Activated CD8-positive, alpha-beta memory T cell treated with anti-CD3 and anti-CD28 coated beads, Interleukin-2, amount 10 ng/mL, durations not matched to agents 7 days and 5 days (primary cell): Measurements from ENCODE around the gene ARHGEF6. TPM values are rescaled to one million over a fixed set of nuclear protein-coding genes. Genes with fewer than 3 reads are reported as not detected.
"Not testable (repeated sequence)": the region's sequence is repeated elsewhere in the genome, so short reads cannot be mapped to it uniquely, and the experiment has no call there.

Source experiments
- ATAC-seq: fragments of 150-1000 bp; cut with Tn5 transposase; one replicate; pipeline ENCODE4 v1.10.0; 2021; ENCODE audit warnings: moderate library complexity
- CTCF ChIA-PET: fragments of 350-600 bp; sonication (Branson Sonifier 250); formaldehyde crosslinking; loops from one replicate; lab custom pipeline; 2021; ENCODE audit warnings: antibody characterized with exemption; lab: Charles Lee
- DNase-seq: peaks from one replicate; pipeline ENCODE4 v3.0.0-alpha.2; 2020
- H3K27ac Mint-ChIP-seq: one replicate; pipeline ENCODE4 v1.8.0; 2021; ENCODE audit warnings: mild to moderate bottlenecking, mixed read lengths
- H3K27me3 Mint-ChIP-seq: one replicate; pipeline ENCODE4 v1.8.0; 2021; ENCODE audit warnings: mixed read lengths
- H3K36me3 Mint-ChIP-seq: one replicate; pipeline ENCODE4 v1.8.0; 2021; ENCODE audit warnings: mild to moderate bottlenecking, mixed read lengths
- H3K4me1 Mint-ChIP-seq: one replicate; pipeline ENCODE4 v1.8.0; 2021; ENCODE audit warnings: mixed read lengths
- H3K4me3 Mint-ChIP-seq: one replicate; pipeline ENCODE4 v1.8.0; 2021; ENCODE audit warnings: mild to moderate bottlenecking, moderate library complexity, mixed read lengths
- H3K9me3 Mint-ChIP-seq: one replicate; pipeline ENCODE4 v1.8.0; 2022; ENCODE audit warnings: low read depth, mixed read lengths
- total RNA-seq, 2 experiments: library from RNA; stranded (reverse); gene quantifications; one replicate each; pipeline ENCODE4 v1.2.3, GENCODE V29; 2021

The ARHGEF6 gene
- total RNA-seq, 2 experiments from 2014 or later = 108 to 126 TPM

GRCh38 chrX:136806891-136807410 is 26.2 kb upstream of the ARHGEF6 start:
- Mint-ChIP-seq H3K27me3 (no peaks in the 10 kb centered on the region), H3K4me3 (no peak overlapping the region), H3K9me3 (no peaks in the 10 kb centered on the region), H3K4me1 (peaks cover 23% of the 10 kb centered on the region), H3K36me3 (peaks cover 12% of the 10 kb centered on the region), H3K27ac (no peak overlapping the region)
- no peak for ATAC-seq
- DNase-seq = no peak
- CTCF ChIA-PET = no interaction called here

DNA sequence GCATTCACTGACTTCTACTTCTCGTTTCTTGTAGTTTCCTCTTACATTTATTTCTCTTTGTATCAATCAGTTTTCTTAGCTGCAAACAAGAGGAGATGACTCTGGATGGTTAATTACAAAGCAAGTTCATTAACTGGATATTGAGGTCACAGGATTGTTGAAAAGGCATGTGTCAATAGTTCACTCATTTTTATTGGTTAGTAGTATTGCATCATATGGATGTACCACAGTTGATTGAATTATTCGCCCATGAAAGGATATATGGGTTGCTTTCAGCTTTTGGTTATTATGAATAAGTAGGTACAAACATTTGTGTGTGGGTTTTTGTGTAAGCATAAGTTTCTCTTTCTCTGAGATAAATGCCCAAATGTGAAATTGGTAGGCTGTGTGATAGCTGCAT is 21.8 kb upstream of the ARHGEF6 start:
- Mint-ChIP-seq H3K36me3 (peaks cover 12% of the 10 kb centered on the region), H3K27ac (no peak overlapping the region), H3K4me1 (peaks cover 16% of the 10 kb centered on the region), H3K4me3 (no peak overlapping the region), H3K27me3 (no peaks in the 10 kb centered on the region), H3K9me3 (no peaks in the 10 kb centered on the region)
- ATAC-seq (no peak), DNase-seq (no peak)
- CTCF ChIA-PET = no interaction called here

DNA sequence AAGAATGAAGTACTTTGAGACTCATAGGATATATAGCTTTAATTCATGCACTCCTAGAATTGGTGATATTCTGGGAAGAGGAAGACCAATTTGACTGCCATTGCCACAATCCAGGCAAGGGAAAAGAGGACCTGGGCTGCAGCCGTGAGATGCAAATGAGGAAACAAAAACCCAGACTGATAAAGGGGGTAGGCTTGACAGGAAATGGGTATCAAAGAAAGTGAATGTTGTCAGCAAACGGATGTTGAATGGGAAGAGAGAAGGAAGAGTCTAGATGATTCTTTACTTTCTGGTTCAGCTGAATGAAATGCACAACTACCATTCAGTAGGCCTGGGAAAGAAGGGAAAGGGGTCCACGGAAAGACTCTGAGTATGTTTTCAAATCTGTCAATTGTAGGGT is 17.1 kb upstream of the ARHGEF6 start:
- ATAC-seq (no peak), DNase-seq (no peak)
- no peaks in the 10 kb centered on the region for H3K27me3 Mint-ChIP-seq
- H3K4me3 Mint-ChIP-seq = no peak overlapping the region
- H3K27ac Mint-ChIP-seq = no peak overlapping the region
- H3K9me3 Mint-ChIP-seq = peaks cover 3% of the 10 kb centered on the region
- CTCF ChIA-PET = no interaction called here
- H3K4me1 Mint-ChIP-seq = peaks cover 10% of the 10 kb centered on the region
- H3K36me3 Mint-ChIP-seq = peaks cover 7% of the 10 kb centered on the region

- peaks cover 10% of the 10 kb centered on the region for H3K4me1 Mint-ChIP-seq
- H3K36me3 Mint-ChIP-seq, H3K27ac Mint-ChIP-seq, H3K9me3 Mint-ChIP-seq, CTCF ChIA-PET, H3K4me3 Mint-ChIP-seq, ATAC-seq, DNase-seq, H3K27me3 Mint-ChIP-seq: not testable (repeated sequence)
These were observed 14.4 kb upstream of the ARHGEF6 start for GRCh38 chrX:136795132-136795531.

- H3K4me1 Mint-ChIP-seq = peaks cover 10% of the 10 kb centered on the region
- H3K36me3 Mint-ChIP-seq, ATAC-seq, H3K9me3 Mint-ChIP-seq, DNase-seq, H3K4me3 Mint-ChIP-seq, H3K27me3 Mint-ChIP-seq, H3K27ac Mint-ChIP-seq: not testable (repeated sequence)
- CTCF ChIA-PET = interaction anchor here (0.6 kb wide), 1 partner anchor 157 kb away, joined by 3 read pairs; no protein-coding TSS in a partner anchor
These were observed 13.9 kb upstream of the ARHGEF6 start for GRCh38 chrX:136794660-136795059.

DNA sequence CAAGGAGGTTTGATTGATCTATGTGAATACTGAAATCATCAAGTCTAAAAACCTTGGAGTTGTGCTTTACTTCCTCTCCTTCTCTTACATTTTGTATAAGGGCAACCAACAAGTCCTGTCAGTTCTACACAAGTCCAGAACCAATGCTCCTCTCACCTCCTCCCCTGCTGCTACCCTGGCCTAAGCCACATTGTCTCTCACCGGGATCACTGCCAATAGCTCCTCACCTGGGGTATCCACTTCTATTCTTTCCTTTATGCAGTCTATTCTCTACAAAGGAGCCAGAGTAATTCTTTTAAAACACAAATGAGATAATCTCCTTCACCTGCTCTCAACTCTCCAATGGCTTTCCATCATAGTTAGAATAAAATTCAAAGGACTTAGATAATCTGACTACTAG is 13.3 kb upstream of the ARHGEF6 start:
- no peak for ATAC-seq
- no peak overlapping the region for H3K4me3 Mint-ChIP-seq
- no peak overlapping the region for H3K27ac Mint-ChIP-seq
- peaks cover 3% of the 10 kb centered on the region for H3K9me3 Mint-ChIP-seq
- H3K4me1 Mint-ChIP-seq = peaks cover 12% of the 10 kb centered on the region
- DNase-seq = no peak
- CTCF ChIA-PET = interaction anchor here (0.6 kb wide), 1 partner anchor 157 kb away, joined by 3 read pairs; no protein-coding TSS in a partner anchor
- H3K27me3 Mint-ChIP-seq = no peaks in the 10 kb centered on the region
- peaks cover 5% of the 10 kb centered on the region for H3K36me3 Mint-ChIP-seq

DNA sequence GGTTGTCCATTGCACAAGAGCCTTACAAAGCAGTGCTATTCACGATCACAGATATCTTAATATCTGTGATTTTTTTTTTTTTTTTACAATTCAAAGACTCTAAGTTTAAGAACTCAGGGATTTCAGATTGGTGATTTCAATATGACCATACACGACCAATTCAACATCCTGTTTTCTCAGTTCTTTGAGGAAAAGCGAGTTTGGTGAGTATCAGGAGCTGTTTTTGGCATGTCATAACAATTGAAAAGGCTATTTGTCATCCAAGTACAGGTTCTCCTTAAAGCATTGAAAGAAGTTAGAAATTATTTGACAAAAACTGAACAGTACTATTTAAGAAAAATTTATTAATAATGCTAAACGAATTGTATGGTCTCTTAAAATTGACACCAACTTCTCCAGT is 9.1 kb upstream of the ARHGEF6 start:
- peaks cover 3% of the 10 kb centered on the region for H3K9me3 Mint-ChIP-seq
- CTCF ChIA-PET = no interaction called here
- peaks cover 2% of the 10 kb centered on the region for H3K4me1 Mint-ChIP-seq
- ATAC-seq (no peak), DNase-seq (no peak)
- peaks cover 2% of the 10 kb centered on the region for H3K36me3 Mint-ChIP-seq
- H3K4me3 Mint-ChIP-seq = no peak overlapping the region
- H3K27ac Mint-ChIP-seq = no peak overlapping the region
- no peaks in the 10 kb centered on the region for H3K27me3 Mint-ChIP-seq

DNA sequence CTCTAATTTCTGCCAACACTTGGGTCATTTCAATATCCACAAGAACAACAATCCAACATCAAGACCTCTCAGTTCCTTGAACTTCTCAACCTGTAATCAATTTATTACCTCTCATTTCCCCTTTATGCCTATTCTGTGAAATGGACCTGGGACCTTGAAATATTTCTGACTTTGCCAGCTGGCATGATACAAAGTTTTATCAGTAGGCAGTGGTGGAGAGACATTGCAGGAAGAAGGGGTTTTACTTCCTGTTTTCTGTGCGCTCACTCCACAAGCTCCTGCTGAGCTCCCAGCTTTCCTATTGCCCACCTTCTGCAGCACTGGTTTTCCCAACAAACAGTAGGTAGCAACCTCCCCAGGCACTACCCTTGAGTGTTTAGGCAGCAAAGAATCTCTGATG is 3.5 kb upstream of the ARHGEF6 start:
- peaks cover 8% of the 10 kb centered on the region for H3K36me3 Mint-ChIP-seq
- peaks cover 31% of the 10 kb centered on the region for H3K4me1 Mint-ChIP-seq
- CTCF ChIA-PET = interaction anchor here (1.2 kb wide), 1 partner anchor 88 kb away, joined by 3 read pairs; no protein-coding TSS in a partner anchor
- no peak for DNase-seq
- H3K27ac Mint-ChIP-seq = peak overlapping the region; percentile 40
- no peak overlapping the region for H3K4me3 Mint-ChIP-seq
- ATAC-seq = no peak
- peaks cover 1% of the 10 kb centered on the region for H3K9me3 Mint-ChIP-seq
- H3K27me3 Mint-ChIP-seq = no peaks in the 10 kb centered on the region

- ATAC-seq = no peak
- no peak for DNase-seq
- H3K4me1 Mint-ChIP-seq = peaks cover 33% of the 10 kb centered on the region
- H3K27ac Mint-ChIP-seq = peak overlapping the region; percentile 9
- H3K9me3 Mint-ChIP-seq = peaks cover 1% of the 10 kb centered on the region
- CTCF ChIA-PET = interaction anchor here (1.0 kb wide), 1 partner anchor 28 kb away, joined by 3 read pairs; no protein-coding TSS in a partner anchor
- no peaks in the 10 kb centered on the region for H3K27me3 Mint-ChIP-seq
- no peak overlapping the region for H3K4me3 Mint-ChIP-seq
- peaks cover 12% of the 10 kb centered on the region for H3K36me3 Mint-ChIP-seq
These were observed 2.4 kb upstream of the ARHGEF6 start for GRCh38 chrX:136783159-136783558.

- CTCF ChIA-PET = interaction anchor here (0.8 kb wide), 1 partner anchor 82 kb away, joined by 3 read pairs; no protein-coding TSS in a partner anchor
- Mint-ChIP-seq H3K27me3 (no peaks in the 10 kb centered on the region), H3K9me3 (peaks cover 1% of the 10 kb centered on the region), H3K4me1 (peaks cover 47% of the 10 kb centered on the region), H3K27ac (peak overlapping the region; percentile 93), H3K36me3 (peaks cover 27% of the 10 kb centered on the region), H3K4me3 (peak overlapping the region; percentile 90)
- ATAC-seq = no peak
- no peak for DNase-seq
These were observed 557 bp upstream of the ARHGEF6 start for GRCh38 chrX:136781180-136781797.

DNA sequence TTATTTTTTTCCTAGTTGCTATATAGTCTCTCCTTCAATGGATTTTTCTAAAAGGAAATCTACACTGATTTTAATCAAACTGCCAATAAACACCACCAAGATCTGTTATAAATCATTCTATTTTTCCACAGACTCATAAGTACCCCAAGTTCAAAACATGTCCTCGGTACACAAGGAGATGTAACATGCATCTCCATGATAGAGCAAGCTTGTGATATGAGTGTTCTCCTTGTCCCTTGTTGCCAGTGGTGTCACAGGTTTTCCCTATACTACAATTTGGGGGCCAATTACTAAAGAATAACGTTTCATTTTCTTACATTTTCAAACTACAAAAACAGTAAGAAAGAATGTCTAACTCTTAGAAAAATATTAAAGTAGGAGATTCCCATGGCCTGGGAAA is 491 bp downstream of the ARHGEF6 start:
- Mint-ChIP-seq H3K27ac (peak overlapping the region; percentile 93), H3K27me3 (no peaks in the 10 kb centered on the region), H3K4me1 (peaks cover 57% of the 10 kb centered on the region), H3K36me3 (peaks cover 33% of the 10 kb centered on the region), H3K9me3 (peaks cover 1% of the 10 kb centered on the region), H3K4me3 (peak overlapping the region; percentile 90)
- ATAC-seq (peak; percentile 42), DNase-seq (no peak)
- CTCF ChIA-PET = interaction anchor here (0.9 to 1.4 kb wide), 3 partner anchors 11 to 69 kb away, joined by 4 read pairs; no protein-coding TSS in a partner anchor

GRCh38 chrX:136779346-136779781 is 1.4 kb downstream of the ARHGEF6 start:
- H3K36me3 Mint-ChIP-seq = peaks cover 38% of the 10 kb centered on the region
- peak overlapping the region; percentile 93 for H3K27ac Mint-ChIP-seq
- no peaks in the 10 kb centered on the region for H3K27me3 Mint-ChIP-seq
- no peaks in the 10 kb centered on the region for H3K9me3 Mint-ChIP-seq
- ATAC-seq (peak; percentile 68), DNase-seq (peak; percentile 53)
- H3K4me3 Mint-ChIP-seq = peak overlapping the region; percentile 90
- peaks cover 62% of the 10 kb centered on the region for H3K4me1 Mint-ChIP-seq
- CTCF ChIA-PET = interaction anchor here (0.9 to 1.4 kb wide), 5 partner anchors 11 to 100 kb away, joined by 3 to 7 read pairs (median 4); no protein-coding TSS in a partner anchor

DNA sequence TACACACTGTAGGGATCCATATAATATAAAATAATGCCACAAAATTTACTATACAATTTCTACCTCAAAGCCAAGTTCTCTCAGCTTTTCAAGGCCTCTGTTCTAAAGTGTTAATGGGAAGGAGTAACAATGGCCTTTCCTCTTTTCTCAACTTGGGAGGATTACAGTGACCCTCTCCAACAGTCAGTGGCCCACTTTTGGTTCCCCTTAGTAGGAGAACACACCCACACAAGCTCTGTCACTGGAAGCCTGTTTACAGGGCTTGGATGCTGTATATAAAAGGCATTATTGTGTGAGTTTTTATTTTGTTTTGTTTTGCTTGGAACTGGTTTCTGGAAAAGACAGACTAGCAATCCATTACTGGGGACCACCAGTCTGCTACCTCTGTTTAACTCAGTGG is 1.8 kb downstream of the ARHGEF6 start:
- H3K27me3 Mint-ChIP-seq = no peaks in the 10 kb centered on the region

More for the DNA sequence above, 1.8 kb downstream of the ARHGEF6 start:
- CTCF ChIA-PET = interaction anchor here (0.9 to 1.4 kb wide), 3 partner anchors 11 to 100 kb away, joined by 3 to 7 read pairs (median 4); no protein-coding TSS in a partner anchor
- Mint-ChIP-seq H3K9me3 (no peaks in the 10 kb centered on the region), H3K36me3 (peaks cover 38% of the 10 kb centered on the region), H3K4me1 (peaks cover 58% of the 10 kb centered on the region), H3K27ac (peak overlapping the region; percentile 93), H3K4me3 (peak overlapping the region; percentile 90)
- ATAC-seq (peak; percentile 4), DNase-seq (no peak)
